IPS-20b (cell line): ENCODE data around the gene PLK2.

Experiments used
- H3K27ac ChIP-seq: one replicate; pipeline ENCODE4 v1.5.1; 2013; ENCODE audit warnings: low read length
- H3K27me3 ChIP-seq: 2 replicates; pipeline ENCODE4 v1.6.1; 2013; ENCODE audit warnings: mild to moderate bottlenecking, low read length, inconsistent platforms; ENCODE audit not compliant: insufficient read depth
- H3K36me3 ChIP-seq: 2 replicates; pipeline ENCODE4 v1.6.1; 2013; ENCODE audit warnings: low read depth, mild to moderate bottlenecking, inconsistent platforms, low read length, moderate library complexity; ENCODE audit not compliant: insufficient read depth
- H3K4me1 ChIP-seq: 2 replicates; pipeline ENCODE4 v1.6.1; 2013; ENCODE audit warnings: mild to moderate bottlenecking, control low read depth, inconsistent platforms, low read length, moderate library complexity; ENCODE audit not compliant: insufficient read depth
- H3K4me3 ChIP-seq: 2 replicates; pipeline ENCODE4 v1.5.1; 2013; ENCODE audit warnings: mild to moderate bottlenecking, low read length, inconsistent platforms
- H3K9ac ChIP-seq: 2 replicates; pipeline ENCODE4 v1.6.1; 2013; ENCODE audit warnings: low read depth, mild to moderate bottlenecking, inconsistent platforms, low read length, moderate library complexity
- H3K9me3 ChIP-seq: 2 replicates; pipeline ENCODE4 v1.6.1; 2013; ENCODE audit warnings: mild to moderate bottlenecking, low read depth, low read length, inconsistent platforms; ENCODE audit not compliant: insufficient read depth

PLK2 gene

DNA sequence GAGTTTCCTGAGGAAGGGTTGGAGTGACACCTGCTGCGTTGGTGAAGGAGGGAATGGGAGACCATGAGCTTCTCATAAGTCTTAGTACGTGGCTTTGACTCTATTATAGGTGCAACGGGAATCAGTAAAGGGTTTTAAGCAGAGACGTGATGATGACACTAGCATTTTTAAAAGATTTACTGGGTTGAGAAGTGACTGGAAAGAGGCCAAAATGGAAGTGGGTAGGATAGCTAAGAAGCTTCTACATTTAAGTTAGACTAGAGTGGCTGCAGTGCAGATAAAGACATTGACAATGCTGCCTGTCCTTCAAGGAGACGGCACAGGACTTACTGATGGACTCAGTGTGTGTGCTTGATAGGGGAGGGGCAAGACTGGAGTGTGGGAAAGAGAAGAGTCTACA, 37.5 kb upstream of the PLK2 start:
- no peaks in the 10 kb centered on the region for H3K36me3 ChIP-seq
- no peak overlapping the region for H3K4me3 ChIP-seq
- no peaks in the 10 kb centered on the region for H3K9me3 ChIP-seq
- no peak overlapping the region for H3K9ac ChIP-seq
- H3K4me1 ChIP-seq = 0 out of 2 replicates have a peak, but pooled peaks cover 3% of the 10 kb centered on the region
- no peaks in the 10 kb centered on the region for H3K27me3 ChIP-seq
- no peak overlapping the region for H3K27ac ChIP-seq

DNA sequence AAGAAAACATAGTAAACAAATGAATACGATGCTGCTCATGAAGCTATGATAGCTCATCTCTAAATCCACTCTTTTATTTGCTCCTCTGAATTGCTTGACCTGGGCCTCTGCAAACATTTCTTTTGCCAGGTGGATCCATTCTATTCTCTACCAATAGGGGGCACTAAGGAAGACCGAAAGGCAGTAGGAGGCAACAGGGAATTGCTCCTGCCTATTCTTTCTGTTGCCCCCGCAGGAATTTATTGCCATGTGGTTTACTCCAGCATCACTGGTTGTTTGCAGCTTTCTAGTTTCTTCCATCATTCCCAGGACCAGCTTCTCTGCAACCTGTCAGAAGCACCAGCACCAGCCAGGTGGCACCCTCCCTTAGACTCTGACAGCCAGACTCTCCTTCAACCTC, 36.6 kb upstream of the PLK2 start:
- H3K27me3 ChIP-seq = no peaks in the 10 kb centered on the region
- H3K4me3 ChIP-seq = no peak overlapping the region
- H3K9ac ChIP-seq = no peak overlapping the region
- H3K4me1 ChIP-seq = peaks cover 6% of the 10 kb centered on the region; the same call in 1 of the 2 replicates
- H3K27ac ChIP-seq = no peak overlapping the region
- H3K36me3 ChIP-seq = no peaks in the 10 kb centered on the region
- H3K9me3 ChIP-seq = no peaks in the 10 kb centered on the region

DNA sequence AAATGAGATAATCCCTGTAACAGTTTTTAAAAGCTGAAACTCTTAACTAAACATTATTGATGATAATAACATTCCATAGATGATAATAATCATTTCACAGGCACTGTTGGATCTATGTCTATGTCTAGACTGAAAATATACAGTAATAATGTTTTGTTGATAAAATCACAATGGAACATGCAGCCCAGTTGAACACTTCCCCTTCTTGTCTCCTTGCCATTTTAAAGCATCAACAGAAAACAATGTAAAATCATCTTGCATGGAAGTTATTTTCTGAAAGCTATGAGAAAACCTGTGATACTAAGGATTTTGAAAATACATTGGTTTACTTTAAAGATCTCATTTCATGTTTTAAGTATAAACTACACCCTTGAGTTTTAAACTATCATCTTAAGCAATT, 33.3 kb upstream of the PLK2 start:
- no peak overlapping the region for H3K4me3 ChIP-seq
- H3K27me3 ChIP-seq = no peaks in the 10 kb centered on the region

DNA sequence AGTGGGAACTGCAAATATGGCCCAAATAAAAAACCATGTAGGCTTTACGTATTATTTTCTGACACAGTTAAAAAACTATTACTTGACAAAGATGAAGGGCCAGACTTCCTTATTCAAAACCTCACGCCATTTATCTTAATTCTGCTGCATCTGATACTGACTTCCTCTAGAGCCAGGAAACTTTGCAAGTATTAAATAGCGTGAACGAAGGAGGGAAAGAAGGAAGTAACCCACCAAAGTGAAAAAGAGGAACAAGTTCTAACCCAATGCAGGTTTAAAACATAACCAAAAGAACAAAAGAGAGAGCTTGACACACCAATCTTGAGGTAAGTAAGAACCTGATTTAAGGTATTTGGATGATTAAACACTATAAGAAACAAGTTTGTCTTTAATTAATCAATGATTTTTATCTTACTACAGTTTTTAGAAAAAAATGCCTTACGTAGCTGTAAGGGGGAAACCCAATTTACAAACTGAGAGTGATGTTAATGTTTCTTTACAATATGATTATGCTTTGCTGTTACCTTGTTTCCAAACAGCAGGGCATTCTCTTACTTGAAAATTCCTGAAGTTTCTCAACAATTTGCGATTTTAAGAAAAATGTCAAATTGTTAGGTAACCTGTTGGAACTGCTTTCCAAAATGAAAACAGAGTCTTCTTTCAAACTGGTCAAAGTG, 31.5 kb upstream of the PLK2 start, which contains the start of gene GAPT:
Gene GAPT, plus strand, starts transcription at position 220 of the 677 bp plus-strand sequence. CDS start 3,102 bp downstream, outside the sequence.
- no peaks in the 10 kb centered on the region for H3K27me3 ChIP-seq
- H3K9ac ChIP-seq = peak within 1 kb of the TSS; percentile 1; the same call in 1 of the 2 replicates
- H3K4me1 ChIP-seq = peaks cover 21% of the 10 kb centered on the region; the same call in 1 of the 2 replicates
- H3K9me3 ChIP-seq = no peaks in the 10 kb centered on the region
- no peaks in the 10 kb centered on the region for H3K36me3 ChIP-seq
- H3K27ac ChIP-seq = no peak within 1 kb of the TSS
- no peak within 1 kb of the TSS; the same call in 1 of the 2 replicates for H3K4me3 ChIP-seq

More for the DNA sequence above, 33.3 kb upstream of the PLK2 start:
- H3K9ac ChIP-seq = no peak overlapping the region
- no peaks in the 10 kb centered on the region for H3K36me3 ChIP-seq
- no peak overlapping the region for H3K27ac ChIP-seq
- H3K9me3 ChIP-seq = no peaks in the 10 kb centered on the region
- H3K4me1 ChIP-seq = peaks cover 21% of the 10 kb centered on the region; the same call in 1 of the 2 replicates

DNA sequence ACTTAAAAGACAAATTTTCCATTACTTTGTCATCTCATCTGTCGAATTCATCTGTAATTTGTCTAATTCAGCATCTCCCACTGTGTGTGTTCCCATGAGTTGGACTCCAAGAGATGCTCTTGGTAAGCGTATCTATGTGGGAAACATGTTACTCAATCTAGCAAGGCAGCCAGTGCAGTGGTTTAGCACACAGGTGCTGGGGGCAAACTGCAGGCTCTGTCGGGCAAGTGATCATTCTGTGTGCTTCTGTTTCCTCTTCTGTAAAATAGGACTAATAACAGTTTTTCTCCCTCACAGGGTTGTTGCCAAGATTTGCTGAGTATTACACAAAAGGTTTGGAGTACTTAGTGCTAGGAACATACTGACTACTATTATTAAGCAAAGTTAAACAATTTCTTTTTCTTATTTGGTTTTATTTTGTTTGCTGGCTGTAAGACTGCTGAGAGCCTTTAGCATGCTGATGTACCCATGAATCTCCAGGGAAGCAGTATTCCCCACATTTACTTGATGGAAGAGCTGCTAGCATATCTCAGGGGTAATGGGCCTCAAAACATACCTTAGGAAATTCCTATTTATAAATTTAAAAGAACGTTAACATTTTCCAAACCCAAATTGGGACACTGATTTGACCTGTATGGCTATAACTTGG, 30.6 kb upstream of the PLK2 start:
- Histone ChIP-seq H3K27ac (no peak overlapping the region), H3K9ac (peak overlapping the region; percentile 1; the same call in 1 of the 2 replicates), H3K27me3 (no peaks in the 10 kb centered on the region), H3K4me1 (peaks cover 21% of the 10 kb centered on the region; the same call in 1 of the 2 replicates), H3K4me3 (no peak overlapping the region; the same call in 1 of the 2 replicates), H3K36me3 (no peaks in the 10 kb centered on the region), H3K9me3 (no peaks in the 10 kb centered on the region)

DNA sequence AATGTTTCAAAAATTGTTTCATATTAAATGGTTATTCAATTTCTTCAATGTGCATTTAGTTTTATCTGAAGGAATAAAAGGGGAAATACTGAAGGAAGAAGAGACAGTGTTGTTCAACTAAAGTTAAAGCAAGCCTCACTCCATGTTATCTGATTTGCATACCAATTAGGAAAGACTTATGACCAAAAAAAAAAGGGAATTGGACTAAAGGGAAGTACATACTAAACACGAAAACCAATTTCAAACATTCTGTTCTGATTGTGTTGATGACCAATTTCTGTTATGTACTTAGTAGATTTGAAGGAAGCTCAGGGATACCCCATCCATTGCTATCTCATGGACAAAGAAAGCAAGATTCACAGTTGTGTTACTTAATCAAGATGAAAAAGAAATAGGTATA, 26.4 kb upstream of the PLK2 start:
- no peaks in the 10 kb centered on the region for H3K27me3 ChIP-seq
- H3K27ac ChIP-seq = no peak overlapping the region
- no peak overlapping the region for H3K4me3 ChIP-seq
- peaks cover 16% of the 10 kb centered on the region; the same call in 1 of the 2 replicates for H3K4me1 ChIP-seq
- no peak overlapping the region for H3K9ac ChIP-seq
- H3K9me3 ChIP-seq = no peaks in the 10 kb centered on the region
- no peaks in the 10 kb centered on the region for H3K36me3 ChIP-seq

DNA sequence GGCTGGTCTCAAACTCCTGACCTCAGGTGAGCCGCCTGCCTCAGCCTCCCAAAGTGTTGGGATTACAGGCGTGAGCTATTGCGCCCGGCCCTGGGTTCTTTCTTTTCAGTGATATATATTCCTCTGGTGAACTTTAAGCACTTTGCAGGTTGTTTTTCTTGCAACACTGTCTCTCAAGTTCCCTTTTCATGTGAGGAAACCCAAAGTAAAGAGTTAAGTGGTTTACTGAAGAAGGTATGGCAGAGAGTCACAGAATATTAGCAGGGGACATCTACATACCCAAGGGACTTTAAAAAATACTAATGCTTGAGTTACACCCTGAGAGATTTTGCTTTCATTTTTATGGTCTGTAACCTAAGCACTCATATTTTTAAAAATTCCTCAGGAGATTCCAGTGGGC, 24.6 kb upstream of the PLK2 start:
- Histone ChIP-seq H3K4me3 (no peak overlapping the region), H3K27ac (no peak overlapping the region), H3K9me3 (no peaks in the 10 kb centered on the region), H3K4me1 (no peaks in the 10 kb centered on the region), H3K9ac (no peak overlapping the region), H3K27me3 (no peaks in the 10 kb centered on the region), H3K36me3 (no peaks in the 10 kb centered on the region)

DNA sequence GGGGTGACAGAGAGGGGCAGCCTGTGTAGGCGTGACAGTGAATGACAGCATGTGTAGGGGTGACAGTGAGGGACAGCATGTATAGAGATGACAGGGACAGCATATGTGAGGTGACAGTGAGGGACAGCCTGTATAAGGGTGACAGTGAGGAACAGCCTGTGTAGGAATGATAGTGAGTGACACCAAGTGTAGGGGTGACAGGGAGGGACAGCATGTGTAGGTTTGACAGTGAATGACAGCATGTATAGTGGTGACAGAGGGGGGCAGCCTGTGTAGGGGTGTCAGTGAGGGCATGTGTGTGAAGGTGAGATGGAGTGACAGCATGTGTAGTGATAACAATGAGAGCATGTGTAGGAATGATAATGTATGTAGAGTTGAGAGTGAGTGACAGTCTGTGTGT, 22.6 kb upstream of the PLK2 start:
- Histone ChIP-seq H3K4me1 (no peaks in the 10 kb centered on the region), H3K9me3 (no peaks in the 10 kb centered on the region), H3K9ac (no peak overlapping the region), H3K36me3 (no peaks in the 10 kb centered on the region), H3K4me3 (no peak overlapping the region), H3K27ac (no peak overlapping the region), H3K27me3 (no peaks in the 10 kb centered on the region)

DNA sequence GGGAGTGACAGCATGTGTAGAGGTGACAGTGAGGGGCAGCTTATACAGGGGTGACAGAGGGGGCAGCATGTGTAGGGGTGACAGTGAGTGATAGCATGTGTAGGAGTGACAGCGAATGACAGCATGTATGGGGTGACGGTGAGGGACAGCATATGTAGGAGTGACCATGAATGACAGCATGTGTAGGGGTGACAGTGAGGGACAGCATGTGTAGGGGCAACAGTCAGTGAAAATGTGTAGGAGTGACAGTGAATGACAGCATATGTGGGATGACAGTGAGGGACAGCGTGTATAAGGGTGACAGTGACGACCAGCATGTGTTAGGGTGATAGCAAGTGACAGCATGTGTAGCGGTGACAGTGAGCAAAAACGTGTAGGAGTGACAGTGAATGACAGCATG, 21.9 kb upstream of the PLK2 start:
- Histone ChIP-seq H3K27me3 (no peaks in the 10 kb centered on the region), H3K4me1 (no peaks in the 10 kb centered on the region), H3K36me3 (no peaks in the 10 kb centered on the region), H3K4me3 (no peak overlapping the region), H3K9ac (no peak overlapping the region), H3K27ac (no peak overlapping the region), H3K9me3 (no peaks in the 10 kb centered on the region)

DNA sequence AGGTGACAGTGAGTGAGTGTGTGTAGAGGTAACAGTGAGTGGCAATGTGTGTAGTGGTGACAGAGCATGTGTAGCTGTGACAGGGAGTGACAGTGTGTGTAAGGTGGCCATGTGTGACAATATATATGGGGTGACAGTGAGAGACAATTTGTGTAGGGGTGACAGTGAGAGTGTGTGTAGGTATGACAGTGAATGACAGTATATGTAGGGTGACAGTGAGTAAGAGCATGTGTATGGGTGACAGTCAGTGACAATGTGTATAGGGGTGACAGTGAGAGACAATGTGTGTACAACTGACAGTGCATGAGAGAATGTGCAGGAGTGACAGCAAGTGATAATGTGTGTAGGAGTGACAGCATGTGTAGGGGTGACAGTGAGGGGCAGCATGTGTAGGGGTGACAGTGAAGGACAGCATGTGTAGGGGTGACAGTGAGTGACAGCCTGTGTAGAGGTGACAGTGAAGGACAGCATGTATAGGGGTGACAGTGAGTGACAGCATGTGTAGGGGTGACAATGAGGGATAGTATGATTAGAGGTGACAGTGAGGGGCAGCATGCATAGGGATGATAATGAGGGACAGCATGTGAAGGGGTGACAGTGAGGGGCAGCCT, 21.3 kb upstream of the PLK2 start:
- Histone ChIP-seq H3K9me3 (peaks cover 2% of the 10 kb centered on the region; the same call in 1 of the 2 replicates), H3K36me3 (no peaks in the 10 kb centered on the region), H3K27me3 (no peaks in the 10 kb centered on the region), H3K4me1 (no peaks in the 10 kb centered on the region), H3K4me3 (no peak overlapping the region), H3K9ac (no peak overlapping the region), H3K27ac (no peak overlapping the region)

DNA sequence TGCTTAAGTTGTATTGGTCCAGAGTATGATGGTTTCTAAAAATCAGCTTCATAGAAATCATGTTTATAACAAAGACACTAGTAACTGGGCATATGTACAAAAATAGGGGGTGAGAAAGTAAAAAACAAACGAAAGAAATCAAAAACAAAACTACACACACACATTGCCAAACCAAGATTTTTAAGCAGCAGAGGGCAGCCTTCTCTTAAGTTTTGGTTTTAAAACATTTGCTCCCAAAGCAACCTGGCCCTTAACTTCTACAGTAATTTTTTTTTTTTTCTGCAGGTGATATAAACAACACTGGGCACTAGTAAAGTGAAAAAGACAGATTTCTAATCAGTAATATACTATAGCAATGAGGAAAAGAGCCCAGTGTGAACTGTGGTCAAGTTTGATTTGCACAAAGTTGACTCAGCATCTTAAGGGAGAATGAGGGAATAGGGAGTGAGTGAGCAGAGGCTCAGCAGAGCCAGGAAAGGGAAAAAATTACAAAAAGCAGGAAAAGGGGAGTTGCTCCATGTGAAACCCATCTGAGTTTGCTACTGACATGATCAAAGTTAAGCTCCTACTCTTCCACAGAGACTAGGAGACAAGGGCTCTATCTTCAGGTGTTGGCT, 18.0 kb upstream of the PLK2 start:
- Histone ChIP-seq H3K9ac (no peak overlapping the region), H3K36me3 (no peaks in the 10 kb centered on the region), H3K4me1 (no peaks in the 10 kb centered on the region), H3K9me3 (peaks cover 27% of the 10 kb centered on the region), H3K27ac (no peak overlapping the region), H3K27me3 (no peaks in the 10 kb centered on the region), H3K4me3 (no peak overlapping the region)
